DMS 273 (cell line): ENCODE data around the gene RCSD1.

ENCODE experiments used
- DNase-seq: peaks from one replicate; lab custom pipeline; 2025; ENCODE audit not compliant: unreplicated experiment; lab: John Stamatoyannopoulos, UW

Gene RCSD1

GRCh38 chr1:167640051-167640450 is 10.0 kb downstream of the RCSD1 start:
- DNase-seq = no peak

- DNase-seq = no peak
Observed at GRCh38 chr1:167641786-167642500, 11.9 kb downstream of the RCSD1 start.

GRCh38 chr1:167642501-167642826 is 12.4 kb downstream of the RCSD1 start:
- DNase-seq = no peak

GRCh38 chr1:167643441-167643840 is 13.4 kb downstream of the RCSD1 start:
- peak; percentile 12 for DNase-seq

- no peak for DNase-seq
Observed at GRCh38 chr1:167644551-167644950, 14.5 kb downstream of the RCSD1 start.

GRCh38 chr1:167645140-167645541 is 15.1 kb downstream of the RCSD1 start:
- no peak for DNase-seq

- no peak for DNase-seq
Observed at GRCh38 chr1:167645625-167646414, 15.8 kb downstream of the RCSD1 start.

GRCh38 chr1:167648252-167648849 is 18.3 kb downstream of the RCSD1 start:
- no peak for DNase-seq

- DNase-seq = no peak
Observed at GRCh38 chr1:167648978-167649744, 19.1 kb downstream of the RCSD1 start.

- DNase-seq = no peak
Observed at GRCh38 chr1:167650269-167651160, 20.5 kb downstream of the RCSD1 start.

GRCh38 chr1:167651161-167651693 is 21.2 kb downstream of the RCSD1 start:
- DNase-seq = no peak

GRCh38 chr1:167654975-167655575 is 25.0 kb downstream of the RCSD1 start:
- DNase-seq = no peak

- DNase-seq = no peak
Observed at GRCh38 chr1:167656657-167657056, 26.6 kb downstream of the RCSD1 start.

GRCh38 chr1:167658574-167659328 is 28.7 kb downstream of the RCSD1 start:
- no peak for DNase-seq

- DNase-seq = peak; percentile 17
Observed at GRCh38 chr1:167659450-167659849, 29.4 kb downstream of the RCSD1 start.

- no peak for DNase-seq
Observed at GRCh38 chr1:167659881-167660280, 29.8 kb downstream of the RCSD1 start.

GRCh38 chr1:167661527-167662426 is 31.7 kb downstream of the RCSD1 start:
- DNase-seq = peak; percentile 74
